Stimulated activated CD4-positive, alpha-beta T cell treated with anti-CD3 and anti-CD28 coated beads, Interleukin-2, amount 100 ng/mL, for 4 hours (primary cell): ENCODE measurements around the gene RPUSD3.
A peak's percentile ranks its signal among the peaks of the same experiment; 100 is the strongest.

Source experiments
- DNase-seq: peaks from one replicate; pipeline ENCODE4 v3.0.0-alpha.2; 2020; ENCODE audit warnings: low read depth

Gene RPUSD3

DNA sequence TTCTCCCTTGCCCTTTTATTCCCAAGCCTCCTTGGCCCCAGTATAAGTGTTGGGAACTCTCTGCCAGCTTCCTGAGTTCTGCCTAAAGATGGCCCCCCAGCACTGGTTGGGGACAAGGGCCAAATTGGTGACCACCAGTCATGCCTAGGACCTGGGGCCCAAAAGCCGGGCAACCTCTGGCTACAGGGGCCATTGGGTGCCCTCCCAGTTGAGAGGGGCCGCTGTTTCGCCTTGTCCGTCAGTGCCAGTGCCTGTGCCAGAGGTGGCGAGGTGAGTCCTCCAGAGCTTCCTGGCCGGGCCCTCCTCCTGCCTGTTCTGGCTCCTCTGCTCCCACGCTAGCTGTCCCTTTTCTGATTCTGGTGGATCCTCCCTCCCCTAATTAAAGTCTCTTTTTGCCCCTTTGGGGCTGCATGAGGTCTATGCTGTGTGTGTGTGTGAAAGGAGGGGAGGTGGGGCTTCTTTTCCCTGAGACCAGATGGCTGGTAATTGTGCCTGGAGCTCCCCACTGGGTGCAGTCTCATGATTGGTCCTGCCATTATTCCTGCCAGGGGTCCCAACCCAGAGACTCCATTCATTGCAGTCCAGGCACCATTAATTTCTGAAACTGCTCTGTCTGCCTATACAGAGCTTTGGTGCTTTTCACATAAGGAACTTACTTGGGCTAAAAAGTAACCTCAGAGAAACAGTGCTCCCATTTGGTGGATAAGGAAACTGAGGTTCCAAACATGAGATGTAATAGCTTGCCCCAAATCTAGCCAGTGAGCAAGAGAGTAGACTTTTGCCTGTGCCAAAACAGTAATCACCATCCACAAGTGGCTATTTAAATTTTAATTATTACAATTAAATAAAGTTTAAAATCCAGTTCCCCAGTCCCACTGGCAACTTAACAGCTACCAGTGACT is 36.9 kb downstream of the RPUSD3 start:
- no peak for DNase-seq

DNA sequence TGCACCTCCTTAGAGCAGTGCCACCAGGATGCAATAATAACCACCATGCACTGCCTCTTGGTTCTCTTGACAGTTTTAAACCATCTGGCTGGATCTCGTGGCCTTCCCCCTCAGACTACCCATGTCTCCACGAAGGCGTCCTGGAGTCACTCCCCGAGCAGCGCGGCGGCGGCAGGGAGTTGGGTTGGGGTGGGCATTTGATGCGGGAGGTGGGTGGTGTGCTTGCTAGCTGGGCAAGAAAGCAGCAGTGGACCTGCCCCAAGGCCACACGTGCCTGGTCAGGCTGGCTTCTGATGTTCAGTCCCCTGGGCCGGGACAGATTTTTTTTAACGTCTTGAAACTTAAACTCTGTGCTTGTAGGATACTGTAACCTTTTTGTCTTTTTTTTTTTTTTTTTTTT is 37.7 kb downstream of the RPUSD3 start:
- no peak for DNase-seq

DNA sequence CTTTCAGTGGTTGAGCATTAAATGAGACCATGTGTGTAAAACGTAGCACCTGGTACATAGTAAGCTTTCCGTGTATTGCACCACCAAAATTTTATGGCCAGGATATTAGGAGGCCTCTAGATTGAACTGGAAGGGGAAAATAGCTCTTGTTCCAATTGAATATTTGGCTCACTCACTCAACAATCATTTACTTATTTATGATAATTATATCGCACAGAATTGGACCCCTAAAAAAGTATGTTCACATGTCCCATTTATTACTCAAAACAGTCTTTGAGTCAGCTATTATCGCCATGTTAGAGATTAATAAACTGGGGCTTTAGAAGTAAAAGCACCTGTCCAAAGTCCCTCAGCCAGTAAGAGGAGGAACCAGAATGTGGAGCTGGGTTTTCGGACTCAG is 38.8 kb downstream of the RPUSD3 start:
- DNase-seq = no peak

- DNase-seq = no peak
Measured at GRCh38 chr3:9803494-9803893, 40.3 kb downstream of the RPUSD3 start.

GRCh38 chr3:9800529-9800928 is 43.3 kb downstream of the RPUSD3 start:
- DNase-seq = no peak

DNA sequence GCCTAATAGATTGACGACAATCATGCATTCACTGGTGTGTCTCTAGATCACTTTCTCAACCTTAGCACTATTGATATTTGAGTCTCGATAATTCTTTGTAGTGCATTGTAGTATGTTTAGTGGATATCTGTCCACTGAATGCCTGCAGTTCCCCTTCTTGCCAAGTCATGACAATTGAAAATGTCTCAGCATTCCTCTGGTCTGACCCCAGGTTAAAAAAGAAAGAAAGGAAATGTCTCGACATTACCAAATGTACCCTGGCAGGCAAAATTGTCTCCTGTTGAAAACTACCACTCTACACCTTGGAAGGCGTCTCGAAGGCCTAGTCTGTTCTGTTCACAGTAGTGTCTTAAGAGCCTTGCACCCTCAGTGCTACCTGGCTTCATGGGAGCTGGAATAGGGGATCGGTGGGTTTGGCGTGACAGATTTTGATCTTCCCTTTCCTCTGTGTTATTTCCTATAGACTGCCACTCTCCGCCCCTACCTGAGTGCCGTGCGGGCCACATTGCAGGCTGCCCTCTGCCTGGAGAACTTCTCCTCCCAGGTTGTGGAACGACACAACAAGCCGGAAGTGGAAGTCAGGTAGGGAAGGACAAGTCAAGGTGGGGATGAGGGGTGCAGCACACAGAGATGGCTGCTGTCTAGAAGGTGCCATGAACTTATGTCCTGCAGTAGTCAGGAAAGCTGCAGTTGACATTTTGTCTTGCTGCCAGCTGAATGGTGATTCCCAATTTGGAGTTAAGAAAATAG is 46.4 kb downstream of the RPUSD3 start:
- no peak for DNase-seq

GRCh38 chr3:9795207-9795606 is 48.6 kb downstream of the RPUSD3 start:
- DNase-seq = no peak

DNA sequence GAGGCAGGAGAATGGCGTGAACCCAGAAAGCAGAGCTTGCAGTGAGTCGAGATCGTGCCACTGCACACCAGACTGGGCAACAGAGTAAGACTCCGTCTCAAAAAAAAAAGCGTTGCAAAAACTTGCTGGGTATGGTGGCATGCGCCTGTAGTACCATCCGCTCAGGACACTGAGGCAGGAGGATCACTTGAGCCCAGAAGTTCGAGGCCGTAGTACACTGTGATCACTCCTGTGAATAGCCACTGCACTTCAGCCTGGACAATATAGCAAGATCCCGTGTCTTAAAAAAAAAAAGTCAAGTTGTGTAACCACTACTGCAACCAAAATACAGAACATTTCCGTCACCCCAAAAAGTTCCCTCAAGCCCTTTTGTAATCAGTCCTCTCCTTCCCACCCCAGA is 49.4 kb downstream of the RPUSD3 start:
- no peak for DNase-seq

DNA sequence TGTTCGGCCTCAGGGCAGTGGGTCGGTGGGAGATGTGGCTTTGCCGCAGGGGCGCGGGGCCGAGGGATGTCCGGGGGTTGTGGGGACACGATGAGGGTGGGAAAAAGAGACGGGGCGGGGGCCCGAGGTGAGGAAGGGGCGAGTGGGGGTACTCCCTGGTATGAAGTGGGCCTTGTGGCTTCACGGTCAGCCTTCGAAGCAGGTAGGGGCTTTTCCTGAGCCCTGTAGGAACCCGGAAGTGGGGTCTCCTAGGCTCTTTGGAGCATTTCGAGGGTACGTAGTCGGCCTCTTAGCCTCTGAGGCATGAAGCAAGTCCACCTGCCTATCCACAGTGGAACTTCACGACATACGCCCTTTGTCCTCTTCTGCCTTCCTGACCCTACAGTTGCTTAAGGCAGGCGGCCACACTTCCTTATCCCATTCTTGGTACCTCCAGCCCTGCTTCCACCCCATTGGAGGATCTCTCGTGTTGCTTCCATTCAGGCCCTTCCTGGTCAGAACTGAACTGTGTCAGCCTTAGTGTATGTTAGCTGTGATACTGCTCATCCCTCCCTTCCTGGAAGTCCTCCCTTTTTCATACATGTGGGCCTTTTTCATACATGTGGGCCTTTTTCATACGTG is 50.5 kb downstream of the RPUSD3 start:
- no peak for DNase-seq

- DNase-seq = peak; percentile 92
Measured at GRCh38 chr3:9792405-9793160, 51.2 kb downstream of the RPUSD3 start, which contains the start of the genes ARPC4 and TADA3. TSS of gene ARPC4 (plus strand) at chr3:9793082. CDS start at chr3:9793122, 40 bp downstream. TSS of gene TADA3 (minus strand) at chr3:9792473. CDS start at chr3:9791466, 1,007 bp downstream.

DNA sequence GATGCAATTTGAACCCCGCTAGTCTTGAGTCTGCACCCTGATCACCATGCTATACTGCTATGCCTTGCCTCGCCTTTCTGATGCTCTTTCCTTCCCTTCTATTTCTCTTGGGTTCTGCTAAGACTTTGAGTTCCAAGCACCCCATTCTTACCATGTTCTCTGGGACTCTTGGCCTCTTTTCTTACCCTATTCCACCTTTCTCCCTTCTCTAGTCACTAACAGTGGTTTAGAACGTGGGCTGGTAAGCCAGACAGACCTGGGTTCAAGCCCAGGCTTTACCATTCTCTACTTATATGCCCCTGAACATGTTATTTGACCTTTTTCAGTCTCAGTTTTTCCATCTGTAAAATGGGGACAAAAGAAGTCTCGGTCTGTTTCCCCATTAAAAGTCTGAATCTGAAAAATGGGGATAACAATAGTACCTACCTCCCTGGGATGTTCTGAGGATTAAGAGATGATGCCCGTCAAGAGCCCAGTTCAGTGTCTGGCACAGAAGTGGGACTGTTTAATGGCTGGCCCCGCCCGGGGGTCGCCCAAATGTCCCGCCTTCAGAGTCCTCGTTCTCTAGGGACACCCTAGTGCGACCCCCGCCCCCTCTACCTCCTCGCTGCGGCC is 51.9 kb downstream of the RPUSD3 start:
- DNase-seq = no peak

GRCh38 chr3:9791127-9791526 is 52.7 kb downstream of the RPUSD3 start:
- DNase-seq = no peak
